H9 (cell line): Measurements from ENCODE around the gene TMPRSS6. TPM values are rescaled to one million over a fixed set of nuclear protein-coding genes. Genes with fewer than 3 reads are reported as not detected.

Experiments
- DNase-seq: peaks from one replicate; pipeline ENCODE4 v3.0.0-alpha.2; 2017
- H2AFZ ChIP-seq: one replicate; pipeline ENCODE4 v1.6.1; 2013; ENCODE audit warnings: mild to moderate bottlenecking, low read length, control low read depth, moderate library complexity
- H2AK5ac ChIP-seq: 2 replicates; pipeline ENCODE4 v1.6.1; 2013; ENCODE audit warnings: low read length, control low read depth, mixed read lengths; ENCODE audit not compliant: insufficient read length
- H2BK120ac ChIP-seq: one replicate; pipeline ENCODE4 v1.6.1; 2013; ENCODE audit warnings: low read depth, mild to moderate bottlenecking, low read length, control low read depth, inconsistent platforms; ENCODE audit not compliant: poor library complexity, severe bottlenecking
- H2BK12ac ChIP-seq: 2 replicates; pipeline ENCODE4 v1.6.1; 2013; ENCODE audit warnings: low read length, control low read depth, mixed read lengths, low read depth; ENCODE audit not compliant: insufficient read length
- H2BK15ac ChIP-seq: 2 replicates; pipeline ENCODE4 v1.6.1; 2013; ENCODE audit warnings: low read depth, low read length, control low read depth
- H2BK20ac ChIP-seq: one replicate; pipeline ENCODE4 v1.6.1; 2013; ENCODE audit warnings: low read depth, mild to moderate bottlenecking, low read length, control low read depth, inconsistent platforms; ENCODE audit not compliant: poor library complexity, severe bottlenecking
- H2BK5ac ChIP-seq: 2 replicates; pipeline ENCODE4 v1.6.1; 2013; ENCODE audit warnings: low read length, control low read depth, mixed read lengths; ENCODE audit not compliant: insufficient read length
- H3K14ac ChIP-seq: 2 replicates; pipeline ENCODE4 v1.6.1; 2013; ENCODE audit warnings: low read length, control low read depth; ENCODE audit not compliant: insufficient read depth
- H3K18ac ChIP-seq: 2 replicates; pipeline ENCODE4 v1.6.1; 2013; ENCODE audit warnings: low read depth, mild to moderate bottlenecking, mixed read lengths, low read length, control low read depth; ENCODE audit not compliant: insufficient read length
- H3K23ac ChIP-seq: 2 replicates; pipeline ENCODE4 v1.6.1; 2013; ENCODE audit warnings: low read length, control low read depth, mixed read lengths, low read depth; ENCODE audit not compliant: insufficient read length
- H3K23me2 ChIP-seq: 2 replicates; pipeline ENCODE4 v1.6.1; 2013; ENCODE audit warnings: low read depth, mild to moderate bottlenecking, mixed read lengths, low read length, control low read depth; ENCODE audit not compliant: insufficient read length, poor library complexity, severe bottlenecking
- H3K27ac ChIP-seq: 2 replicates; pipeline ENCODE4 v1.5.1; 2013; ENCODE audit warnings: low read length, control low read depth, mixed read lengths, low read depth; ENCODE audit not compliant: insufficient read length
- H3K27me3 ChIP-seq: 2 replicates; pipeline ENCODE4 v1.6.1; 2013; ENCODE audit warnings: low read length, control low read depth, inconsistent platforms; ENCODE audit not compliant: insufficient read depth
- H3K4ac ChIP-seq: 2 replicates; pipeline ENCODE4 v1.6.1; 2013; ENCODE audit warnings: low read depth, mild to moderate bottlenecking, control low read depth, inconsistent platforms, low read length, moderate library complexity
- H3K4me1 ChIP-seq: 2 replicates; pipeline ENCODE4 v1.6.1; 2013; ENCODE audit warnings: low read length, control low read depth, inconsistent platforms; ENCODE audit not compliant: insufficient read depth
- H3K4me2 ChIP-seq: 2 replicates; pipeline ENCODE4 v1.6.1; 2013; ENCODE audit warnings: low read length, control low read depth, mixed read lengths; ENCODE audit not compliant: insufficient read length, insufficient read depth
- H3K56ac ChIP-seq: 2 replicates; pipeline ENCODE4 v1.6.1; 2013; ENCODE audit warnings: low read depth, mild to moderate bottlenecking, mixed read lengths, low read length, control low read depth; ENCODE audit not compliant: insufficient read length
- H3K79me1 ChIP-seq: 2 replicates; pipeline ENCODE4 v1.6.1; 2013; ENCODE audit warnings: low read depth, mild to moderate bottlenecking, moderate library complexity, low read length, control low read depth, inconsistent platforms; ENCODE audit not compliant: insufficient read depth, poor library complexity, severe bottlenecking
- H3K79me2 ChIP-seq: 2 replicates; pipeline ENCODE4 v1.6.1; 2013; ENCODE audit warnings: low read length, control low read depth, inconsistent platforms; ENCODE audit not compliant: insufficient read depth
- H3K9ac ChIP-seq: 2 replicates; pipeline ENCODE4 v1.6.1; 2013; ENCODE audit warnings: low read length, control low read depth, mixed read lengths; ENCODE audit not compliant: insufficient read length; ENCODE audit errors: extremely low read depth
- H3K9me3 ChIP-seq: one replicate; pipeline ENCODE4 v1.6.1; 2013; ENCODE audit warnings: low read depth, low read length, inconsistent platforms; ENCODE audit not compliant: control insufficient read depth
- H3T11ph ChIP-seq: one replicate; pipeline ENCODE4 v1.6.1; 2013; ENCODE audit warnings: mild to moderate bottlenecking, low read length, control low read depth, inconsistent platforms
- H4K20me1 ChIP-seq: one replicate; pipeline ENCODE4 v1.6.1; 2013; ENCODE audit not compliant: control insufficient read depth, insufficient read length, insufficient read depth
- H4K5ac ChIP-seq: 2 replicates; pipeline ENCODE4 v1.6.1; 2013; ENCODE audit warnings: low read depth, mild to moderate bottlenecking, mixed read lengths, low read length, control low read depth; ENCODE audit not compliant: insufficient read length
- H4K8ac ChIP-seq: replicated peaks from 2 replicates; pipeline ENCODE4 v1.6.1; 2013; ENCODE audit warnings: low read length, control low read depth, mixed read lengths, low read depth; ENCODE audit not compliant: insufficient read length
- H4K91ac ChIP-seq: 2 replicates; pipeline ENCODE4 v1.6.1; 2013; ENCODE audit warnings: low read depth, mild to moderate bottlenecking, moderate library complexity, mixed read lengths, low read length, control low read depth; ENCODE audit not compliant: insufficient read length
- H3K27ac Mint-ChIP-seq, 3 experiments: 2 replicates in 2 of 3; 3 replicates in 1 of 3; pipeline ENCODE4 v1.8.0; 2020 to 2021; ENCODE audit warnings: mixed read lengths in 3 of 3, mild to moderate bottlenecking in 1 of 3, moderate library complexity in 1 of 3
- H3K27me3 Mint-ChIP-seq: 2 replicates; pipeline ENCODE4 v1.8.0; 2021; ENCODE audit warnings: low read depth, mild to moderate bottlenecking, moderate library complexity, mixed read lengths
- H3K36me3 Mint-ChIP-seq, 3 experiments: 2 replicates in 2 of 3; 3 replicates in 1 of 3; pipeline ENCODE4 v1.8.0; 2020 to 2021; ENCODE audit warnings: low read depth in 3 of 3, mixed read lengths in 3 of 3; ENCODE audit not compliant: insufficient read depth in 1 of 3
- H3K4me1 Mint-ChIP-seq, 2 experiments: 2 replicates each; pipeline ENCODE4 v1.8.0; 2020; ENCODE audit warnings: mixed read lengths in 2 of 2
- H3K4me3 Mint-ChIP-seq, 2 experiments: 2 replicates in 1 of 2; 3 replicates in 1 of 2; pipeline ENCODE4 v1.8.0; 2020 to 2021; ENCODE audit warnings: mild to moderate bottlenecking in 2 of 2, mixed read lengths in 2 of 2, moderate library complexity in 1 of 2
- H3K9me3 Mint-ChIP-seq, 2 experiments: 2 replicates in 1 of 2; 3 replicates in 1 of 2; pipeline ENCODE4 v1.8.0; 2020; ENCODE audit warnings: mild to moderate bottlenecking in 2 of 2, mixed read lengths in 2 of 2, moderate library complexity in 1 of 2
- WGBS: extraction: QIAGEN DNeasy Blood & Tissue Kit; methylation state at CpG from one replicate; pipeline ENCODE4 v1.1.7; 2013; ENCODE audit warnings: missing lambda C conversion rate, low lambda C conversion rate, mixed read lengths; ENCODE audit not compliant: insufficient read length; ENCODE audit errors: extremely low coverage; 5-methylcytosine and 5-hydroxymethylcytosine counted together
- total RNA-seq: library from RNA; stranded (reverse); gene quantifications from 2 replicates; pipeline ENCODE4 v1.2.1, GENCODE V29; 2021
- TF ChIP-seq, protein P1 (sequence below): fragments of 200-600 bp; sonication (generic); conservative IDR thresholded peaks from 3 replicates; pipeline ENCODE4 v1.8.0; 2021; ENCODE audit warnings: antibody characterized with exemption, mild to moderate bottlenecking

Gene TMPRSS6
- total RNA-seq, 1 experiment from 2014 or later: not detected

GRCh38 chr22:37105990-37106389, 3.5 kb downstream of the TMPRSS6 start:
- Histone ChIP-seq H3K23ac (no peak overlapping the region), H3K9me3 (no peaks in the 10 kb centered on the region), H3K9ac (no peak overlapping the region), H4K5ac (no peak overlapping the region), H4K20me1 (no peaks in the 10 kb centered on the region), H4K8ac (no peak overlapping the region), H2BK15ac (no peak overlapping the region), H3K14ac (no peak overlapping the region), H4K91ac (no peak overlapping the region), H3K4ac (no peak overlapping the region), H3K4me2 (no peak overlapping the region), H2BK20ac (no peak overlapping the region), H3K56ac (no peak overlapping the region), H3T11ph (no peak overlapping the region), H2BK5ac (no peak overlapping the region), H2BK120ac (no peak overlapping the region), H2BK12ac (no peak overlapping the region), H3K27me3 (no peaks in the 10 kb centered on the region), H3K27ac (no peak overlapping the region), H3K23me2 (no peaks in the 10 kb centered on the region), H3K79me1 (no peaks in the 10 kb centered on the region), H3K4me1 (no peaks in the 10 kb centered on the region), H2AK5ac (no peak overlapping the region), H2AFZ (no peak overlapping the region), H3K18ac (no peak overlapping the region), H3K79me2 (no peaks in the 10 kb centered on the region)
- no peak for DNase-seq
- no peak overlapping the region for H3K4me3 Mint-ChIP-seq
- no CpG with 5 or more reads among the region's 5 CpGs for WGBS
- no peak overlapping the region for H3K27ac Mint-ChIP-seq
- no peaks in the 10 kb centered on the region for H3K36me3 Mint-ChIP-seq
- no peaks in the 10 kb centered on the region; a peak in 1 of 5 replicates for H3K9me3 Mint-ChIP-seq
- TF ChIP-seq, protein P1, sequence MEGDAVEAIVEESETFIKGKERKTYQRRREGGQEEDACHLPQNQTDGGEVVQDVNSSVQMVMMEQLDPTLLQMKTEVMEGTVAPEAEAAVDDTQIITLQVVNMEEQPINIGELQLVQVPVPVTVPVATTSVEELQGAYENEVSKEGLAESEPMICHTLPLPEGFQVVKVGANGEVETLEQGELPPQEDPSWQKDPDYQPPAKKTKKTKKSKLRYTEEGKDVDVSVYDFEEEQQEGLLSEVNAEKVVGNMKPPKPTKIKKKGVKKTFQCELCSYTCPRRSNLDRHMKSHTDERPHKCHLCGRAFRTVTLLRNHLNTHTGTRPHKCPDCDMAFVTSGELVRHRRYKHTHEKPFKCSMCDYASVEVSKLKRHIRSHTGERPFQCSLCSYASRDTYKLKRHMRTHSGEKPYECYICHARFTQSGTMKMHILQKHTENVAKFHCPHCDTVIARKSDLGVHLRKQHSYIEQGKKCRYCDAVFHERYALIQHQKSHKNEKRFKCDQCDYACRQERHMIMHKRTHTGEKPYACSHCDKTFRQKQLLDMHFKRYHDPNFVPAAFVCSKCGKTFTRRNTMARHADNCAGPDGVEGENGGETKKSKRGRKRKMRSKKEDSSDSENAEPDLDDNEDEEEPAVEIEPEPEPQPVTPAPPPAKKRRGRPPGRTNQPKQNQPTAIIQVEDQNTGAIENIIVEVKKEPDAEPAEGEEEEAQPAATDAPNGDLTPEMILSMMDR: no peak
- peaks cover 0 to 3% of the 10 kb centered on the region in 2 experiments; a peak in 2 of 4 replicates for H3K4me1 Mint-ChIP-seq
- peaks cover 26% of the 10 kb centered on the region for H3K27me3 Mint-ChIP-seq
